GM13977 (cell line): ENCODE data around the gene MTMR10.

Experiments
- DNase-seq: peaks from one replicate; pipeline ENCODE4 v3.0.0; 2012; ENCODE audit warnings: low spot score
- CTCF ChIP-seq: IDR thresholded peaks from 2 replicates; pipeline ENCODE4 v1.5.1; 2012; ENCODE audit warnings: mild to moderate bottlenecking, control low read depth; ENCODE audit not compliant: insufficient read depth; ENCODE audit errors: extremely low read depth, missing control alignments
- in situ Hi-C: fragments of 300-500 bp; cut with MboI; formaldehyde crosslinking; loops from one replicate; pipeline ENCODE4 v1.12.0; 2022; ENCODE audit warnings: low sequenced_read_pairs, low pct_unique_long_range_greater_than_20kb, mixed read lengths, inconsistent platforms; ENCODE audit not compliant: unreplicated experiment

MTMR10 gene

GRCh38 chr15:30921781-30922479 lies 69.5 kb downstream of the MTMR10 start:
- no peak for TF ChIP-seq CTCF
- in situ Hi-C loops = no loop called here
- DNase-seq = no peak

- DNase-seq = no peak
- in situ Hi-C loops = no loop called here
- no peak for TF ChIP-seq CTCF
These were observed 70.3 kb downstream of the MTMR10 start for GRCh38 chr15:30921106-30921505.

- in situ Hi-C loops = no loop called here
- DNase-seq = no peak
- no peak for TF ChIP-seq CTCF
These were observed 71.4 kb downstream of the MTMR10 start for GRCh38 chr15:30919877-30920550.

- no peak for DNase-seq
- in situ Hi-C loops = no loop called here
- TF ChIP-seq CTCF = no peak
These were observed 73.1 kb downstream of the MTMR10 start for GRCh38 chr15:30918366-30918765.

- in situ Hi-C loops = no loop called here
- DNase-seq = no peak
- no peak for TF ChIP-seq CTCF
These were observed 73.8 kb downstream of the MTMR10 start for GRCh38 chr15:30917675-30918074.

GRCh38 chr15:30917013-30917412 lies 74.4 kb downstream of the MTMR10 start:
- no peak for DNase-seq
- in situ Hi-C loops = no loop called here
- TF ChIP-seq CTCF = no peak
